ENCODE results near the gene SLC35B2.

DNA sequence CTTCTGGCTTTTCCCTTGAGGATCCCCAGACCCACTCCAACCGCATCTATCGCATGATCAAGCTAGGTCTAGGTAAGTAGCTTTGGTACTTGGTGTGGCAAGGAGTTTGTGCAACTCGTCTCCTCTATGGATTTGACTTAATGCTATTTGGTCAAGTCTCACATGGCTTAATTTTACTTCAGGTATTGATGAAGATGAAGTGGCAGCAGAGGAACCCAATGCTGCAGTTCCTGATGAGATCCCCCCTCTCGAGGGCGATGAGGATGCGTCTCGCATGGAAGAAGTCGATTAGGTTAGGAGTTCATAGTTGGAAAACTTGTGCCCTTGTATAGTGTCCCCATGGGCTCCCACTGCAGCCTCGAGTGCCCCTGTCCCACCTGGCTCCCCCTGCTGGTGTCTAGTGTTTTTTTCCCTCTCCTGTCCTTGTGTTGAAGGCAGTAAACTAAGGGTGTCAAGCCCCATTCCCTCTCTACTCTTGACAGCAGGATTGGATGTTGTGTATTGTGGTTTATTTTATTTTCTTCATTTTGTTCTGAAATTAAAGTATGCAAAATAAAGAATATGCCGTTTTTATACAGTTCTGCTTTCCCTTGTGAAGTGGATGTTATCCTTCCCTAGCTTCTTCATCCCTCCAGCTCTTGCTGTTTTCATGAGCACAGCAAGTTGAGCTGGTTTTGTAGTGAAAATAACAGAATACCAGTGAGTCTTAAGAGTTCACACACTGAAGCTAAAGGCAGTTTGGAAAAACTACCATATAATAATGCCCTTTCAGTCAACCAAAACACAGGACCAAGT, 3.8 kb downstream of the SLC35B2 start:
- TF ChIP-seq MAX (IDR thresholded peaks at IDR 0.05) (no peak), RAD21 (IDR thresholded peaks at IDR 0.05; ENCODE audit: low read depth) (no peak), REST (IDR thresholded peaks at IDR 0.05; ENCODE audit: low read depth) (no peak), FOXM1 (IDR thresholded peaks at IDR 0.05; ENCODE audit: borderline replicate concordance, low read depth) (no peak), NFIC (IDR thresholded peaks at IDR 0.05) (no peak), EP300 (IDR thresholded peaks at IDR 0.05; ENCODE audit: borderline replicate concordance) (no peak), TCF12 (IDR thresholded peaks at IDR 0.05; ENCODE audit: low read depth) (no peak), CEBPB (IDR thresholded peaks at IDR 0.05) (no peak), USF1 (IDR thresholded peaks at IDR 0.05) (no peak), CREB1 (IDR thresholded peaks at IDR 0.05; ENCODE audit: low read depth) (no peak), EGR1 (IDR thresholded peaks at IDR 0.05) (no peak), TAF1 (IDR thresholded peaks at IDR 0.05; ENCODE audit: low read depth) (no peak)
